ENCODE results near the gene STK11. TPM values are rescaled to one million over a fixed set of nuclear protein-coding genes. Genes with fewer than 3 reads are reported as not detected.

The STK11 gene
- total RNA-seq, 1 experiment from 2014 or later = 116 TPM

GRCh38 chr19:1252821-1253513 lies 47.4 kb downstream of the STK11 start:
- no peak for TF ChIP-seq CTCF (IDR thresholded peaks at IDR 0.05)
- no peak for TF ChIP-seq REST (IDR thresholded peaks at IDR 0.05; ENCODE audit: insufficient read depth in 1 of 2, low read depth in 2 of 2, low read length in 1 of 2)
- TF ChIP-seq SIN3A (IDR thresholded peaks at IDR 0.05; ENCODE audit: borderline replicate concordance, insufficient read depth, low read depth, low read length) = no peak
- TF ChIP-seq POLR2AphosphoS5 (IDR thresholded peaks at IDR 0.05; ENCODE audit: low read depth, low read length) = no peak
- TF ChIP-seq TCF7L2 (IDR thresholded peaks at IDR 0.05; ENCODE audit: low read depth, low read length) = no peak
- BruUV-seq (replicated peaks) = no TSS peak
- DNase-seq (ENCODE audit: low read depth, low spot score) (no peak), ATAC-seq (0 out of 2 replicates have a peak, but pooled peaks have one; percentile 8)
- no peaks in the 10 kb centered on the region for H3K27me3 ChIP-seq (ENCODE audit: control insufficient read depth, insufficient read depth, low read length)
- peaks cover 39% of the 10 kb centered on the region for H3K4me1 ChIP-seq (ENCODE audit: control insufficient read depth, insufficient read depth, low read length)
- H3K36me3 ChIP-seq (ENCODE audit: control insufficient read depth, insufficient read depth, low read length) = peaks cover 5% of the 10 kb centered on the region
- peak overlapping the region; percentile 59 to 68 for H3K4me3 ChIP-seq (ENCODE audit: low read depth in 2 of 2, low read length in 2 of 2)
- no peaks in the 10 kb centered on the region for H3K9me3 ChIP-seq (ENCODE audit: control insufficient read depth, insufficient read depth, low read depth, low read length)
- CTCF ChIA-PET = interaction anchor here (0.5 to 1.0 kb wide), 3 partner anchors 8 to 43 kb away, joined by 3 read pairs; no protein-coding TSS in a partner anchor
- peak overlapping the region; percentile 85 for H3K27ac ChIP-seq (ENCODE audit: low read length)
- intact Hi-C loops (cut with micrococcal nuclease; ENCODE audit: unreplicated experiment) (no loop called here), in situ Hi-C loops (cut with HindIII; ENCODE audit: low pct_unique_long_range_greater_than_20kb, low sequenced_read_pairs) (no loop called here)
- POLR2A ChIA-PET = no interaction called here

GRCh38 chr19:1253514-1254080 lies 48.0 kb downstream of the STK11 start:
- POLR2A ChIA-PET = interaction anchor here (0.6 kb wide), 1 partner anchor 16 kb away, joined by 4 read pairs; no protein-coding TSS in a partner anchor
- H3K27ac ChIP-seq (ENCODE audit: low read length) = peak overlapping the region; percentile 62
- peak overlapping the region; percentile 59 to 68 for H3K4me3 ChIP-seq (ENCODE audit: low read depth in 2 of 2, low read length in 2 of 2)
- no peak for TF ChIP-seq REST (IDR thresholded peaks at IDR 0.05; ENCODE audit: insufficient read depth in 1 of 2, low read depth in 2 of 2, low read length in 1 of 2)
- no peak for TF ChIP-seq TCF7L2 (IDR thresholded peaks at IDR 0.05; ENCODE audit: low read depth, low read length)
- no peak for TF ChIP-seq CTCF (IDR thresholded peaks at IDR 0.05)
- TF ChIP-seq POLR2AphosphoS5 (IDR thresholded peaks at IDR 0.05; ENCODE audit: low read depth, low read length) = no peak; the same call in 1 of the 2 replicates
- no peak for TF ChIP-seq SIN3A (IDR thresholded peaks at IDR 0.05; ENCODE audit: borderline replicate concordance, insufficient read depth, low read depth, low read length)
- H3K36me3 ChIP-seq (ENCODE audit: control insufficient read depth, insufficient read depth, low read length) = peaks cover 5% of the 10 kb centered on the region
- H3K9me3 ChIP-seq (ENCODE audit: control insufficient read depth, insufficient read depth, low read depth, low read length) = no peaks in the 10 kb centered on the region
- no TSS peak for BruUV-seq (replicated peaks)
- H3K4me1 ChIP-seq (ENCODE audit: control insufficient read depth, insufficient read depth, low read length) = peaks cover 45% of the 10 kb centered on the region
- in situ Hi-C loops (cut with HindIII; ENCODE audit: low pct_unique_long_range_greater_than_20kb, low sequenced_read_pairs) (no loop called here), intact Hi-C loops (cut with micrococcal nuclease; ENCODE audit: unreplicated experiment) (no loop called here)
- CTCF ChIA-PET = interaction anchor here (0.5 to 1.0 kb wide), 2 partner anchors 9 to 10 kb away, joined by 3 read pairs; no protein-coding TSS in a partner anchor
- H3K27me3 ChIP-seq (ENCODE audit: control insufficient read depth, insufficient read depth, low read length) = no peaks in the 10 kb centered on the region
- DNase-seq (ENCODE audit: low read depth, low spot score) = no peak
- ATAC-seq = no peak
